ENCODE data around the gene TBX3.

Gene TBX3

GRCh38 chr12:114679452-114679875, 4.5 kb downstream of the TBX3 start:
- no peaks in the 10 kb centered on the region for H3K9me3 ChIP-seq (ENCODE audit: severe bottlenecking)
- TF ChIP-seq CTCF (IDR thresholded peaks at IDR 0.05; ENCODE audit: low read depth, low read length), result no peak
- H3K4me3 ChIP-seq (ENCODE audit: low read depth, low read length), result no peak overlapping the region
- H3K27ac ChIP-seq, result no peak overlapping the region
- H3K36me3 ChIP-seq, result no peaks in the 10 kb centered on the region
- no peak for DNase-seq
- peaks cover 34% of the 10 kb centered on the region for H3K27me3 ChIP-seq (ENCODE audit: insufficient read depth, low read depth, severe bottlenecking)

- H3K9me3 ChIP-seq (ENCODE audit: severe bottlenecking), result no peaks in the 10 kb centered on the region
- H3K4me3 ChIP-seq (ENCODE audit: low read depth, low read length), result no peak overlapping the region
- H3K27me3 ChIP-seq (ENCODE audit: insufficient read depth, low read depth, severe bottlenecking), result peaks cover 34% of the 10 kb centered on the region
- no peaks in the 10 kb centered on the region for H3K36me3 ChIP-seq
- no peak overlapping the region for H3K27ac ChIP-seq
- no peak for DNase-seq
- no peak for TF ChIP-seq CTCF (IDR thresholded peaks at IDR 0.05; ENCODE audit: low read depth, low read length)
These were observed 5.3 kb downstream of the TBX3 start for GRCh38 chr12:114678718-114679117.

- Histone ChIP-seq H3K9me3 (ENCODE audit: severe bottlenecking) (no peaks in the 10 kb centered on the region), H3K4me3 (ENCODE audit: low read depth, low read length) (no peak overlapping the region), H3K27ac (no peak overlapping the region), H3K36me3 (no peaks in the 10 kb centered on the region), H3K27me3 (ENCODE audit: insufficient read depth, low read depth, severe bottlenecking) (peaks cover 36% of the 10 kb centered on the region)
- no peak for TF ChIP-seq CTCF (IDR thresholded peaks at IDR 0.05; ENCODE audit: low read depth, low read length)
- no peak for DNase-seq
These were observed 5.9 kb downstream of the TBX3 start for GRCh38 chr12:114678028-114678427.

DNA sequence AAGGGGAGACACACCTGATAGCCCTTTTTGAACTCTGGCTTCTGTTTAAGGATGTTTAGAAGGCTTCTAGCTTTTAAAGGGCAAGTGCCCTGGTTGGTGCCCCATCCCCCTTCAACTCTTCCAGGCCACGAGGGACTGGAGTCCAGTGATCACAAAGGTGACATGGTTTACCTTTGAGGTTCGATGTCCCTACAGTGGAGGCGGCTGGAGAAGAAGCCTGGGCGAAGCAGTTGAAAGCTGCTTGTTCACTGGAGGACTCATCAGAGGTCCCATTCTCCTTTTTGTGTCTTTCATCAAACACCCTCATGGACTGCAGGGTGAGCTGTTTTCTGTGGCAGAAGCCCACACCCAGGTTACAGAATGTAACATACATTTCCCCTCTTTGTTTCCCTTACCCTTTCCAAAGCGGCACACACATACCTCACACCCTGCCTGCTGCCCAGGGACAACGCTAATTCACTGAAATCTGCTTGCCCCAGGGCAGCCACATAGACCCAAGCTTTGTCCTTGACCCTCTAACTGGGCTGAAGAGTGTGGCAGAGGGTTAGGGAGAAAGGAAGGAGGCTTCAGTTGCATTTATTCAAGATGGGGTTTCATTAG, 7.7 kb downstream of the TBX3 start:
- no peak for DNase-seq
- H3K36me3 ChIP-seq, result no peaks in the 10 kb centered on the region
- no peak overlapping the region for H3K4me3 ChIP-seq (ENCODE audit: low read depth, low read length)
- no peaks in the 10 kb centered on the region for H3K9me3 ChIP-seq (ENCODE audit: severe bottlenecking)
- H3K27ac ChIP-seq, result no peak overlapping the region
- peaks cover 33% of the 10 kb centered on the region for H3K27me3 ChIP-seq (ENCODE audit: insufficient read depth, low read depth, severe bottlenecking)
- TF ChIP-seq CTCF (IDR thresholded peaks at IDR 0.05; ENCODE audit: low read depth, low read length), result no peak

DNA sequence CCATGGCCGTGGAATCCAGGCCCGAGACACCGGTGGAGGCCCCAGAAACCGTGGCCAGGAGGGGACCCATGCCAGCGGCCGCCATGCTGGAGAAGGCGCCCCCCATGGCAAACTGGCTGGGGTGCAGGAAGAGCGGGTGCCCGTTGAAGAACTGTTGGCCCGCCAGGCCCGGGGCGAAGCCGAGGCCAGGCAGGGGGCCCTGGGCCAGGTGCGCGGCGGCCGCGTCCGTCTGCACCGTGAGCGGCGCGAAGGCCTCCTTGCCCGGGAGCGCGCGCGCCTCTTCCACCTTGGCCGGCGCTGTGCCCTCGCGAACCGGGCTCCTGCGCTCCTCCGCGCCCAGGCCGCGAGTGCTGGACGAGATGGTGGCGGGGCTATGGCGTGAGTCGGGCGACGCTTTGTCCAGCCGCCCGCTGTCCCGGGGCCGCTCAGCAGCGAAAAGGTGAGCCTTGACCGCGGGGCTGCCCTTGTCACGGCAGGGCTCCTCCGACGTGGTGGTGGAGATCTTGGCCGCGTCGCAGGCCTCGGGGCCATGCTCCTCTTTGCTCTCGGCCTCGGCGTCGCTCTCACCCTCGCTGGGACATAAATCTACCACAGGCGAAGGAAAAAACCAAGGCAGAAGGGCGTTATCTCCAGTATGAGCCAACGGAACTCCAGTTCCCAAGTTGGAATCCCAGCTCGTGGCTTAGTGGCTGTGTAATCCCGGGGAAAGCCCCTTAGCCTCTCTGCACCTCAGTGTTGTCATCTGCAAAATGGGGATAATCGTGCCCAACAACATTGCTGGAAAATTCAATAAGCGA, 9.5 kb downstream of the TBX3 start:
- H3K27ac ChIP-seq, result no peak overlapping the region
- no peak for DNase-seq
- H3K4me3 ChIP-seq (ENCODE audit: low read depth, low read length), result no peak overlapping the region
- no peaks in the 10 kb centered on the region for H3K9me3 ChIP-seq (ENCODE audit: severe bottlenecking)
- H3K36me3 ChIP-seq, result no peaks in the 10 kb centered on the region
- H3K27me3 ChIP-seq (ENCODE audit: insufficient read depth, low read depth, severe bottlenecking), result peaks cover 47% of the 10 kb centered on the region
- no peak for TF ChIP-seq CTCF (IDR thresholded peaks at IDR 0.05; ENCODE audit: low read depth, low read length)
